ELR (cell line): ENCODE data around the gene UBE2D2.
"Not testable (repeated sequence)": the region's sequence is repeated elsewhere in the genome, so short reads cannot be mapped to it uniquely, and the experiment has no call there.

ENCODE experiments used
- DNase-seq: peaks from one replicate; pipeline ENCODE4 v3.0.0-alpha.2; 2015; ENCODE audit warnings: low read depth

Gene UBE2D2

GRCh38 chr5:139560752-139561654 is at the start of gene UBE2D2:
UBE2D2 (plus strand) TSS chr5:139561339; CDS start chr5:139561792, 453 bp downstream.
- DNase-seq = peak; percentile 98

GRCh38 chr5:139512786-139513390 is 48.3 kb upstream of the UBE2D2 start:
- peak; percentile 17 for DNase-seq

- DNase-seq = peak; percentile 83
These were observed 47.7 kb upstream of the UBE2D2 start for GRCh38 chr5:139513434-139513833.

GRCh38 chr5:139513852-139514485 is 47.2 kb upstream of the UBE2D2 start:
- DNase-seq = no peak

GRCh38 chr5:139514486-139514856 is 46.7 kb upstream of the UBE2D2 start:
- no peak for DNase-seq

GRCh38 chr5:139517683-139518564 is 43.2 kb upstream of the UBE2D2 start:
- DNase-seq = peak; percentile 87

GRCh38 chr5:139523635-139524445 is 37.3 kb upstream of the UBE2D2 start:
- DNase-seq = no peak

- no peak for DNase-seq
These were observed 36.7 kb upstream of the UBE2D2 start for GRCh38 chr5:139524446-139524845.

- DNase-seq = no peak
These were observed 36.1 kb upstream of the UBE2D2 start for GRCh38 chr5:139524940-139525585.

- not testable (repeated sequence) for DNase-seq
These were observed 35.4 kb upstream of the UBE2D2 start for GRCh38 chr5:139525586-139526308.

GRCh38 chr5:139526309-139527089 is 34.6 kb upstream of the UBE2D2 start:
- not testable (repeated sequence) for DNase-seq

GRCh38 chr5:139527090-139527470 is 34.1 kb upstream of the UBE2D2 start:
- DNase-seq = not testable (repeated sequence)

- DNase-seq = not testable (repeated sequence)
These were observed 33.2 kb upstream of the UBE2D2 start for GRCh38 chr5:139527896-139528467.

- not testable (repeated sequence) for DNase-seq
These were observed 32.4 kb upstream of the UBE2D2 start for GRCh38 chr5:139528695-139529094.

- not testable (repeated sequence) for DNase-seq
These were observed 31.1 kb upstream of the UBE2D2 start for GRCh38 chr5:139530079-139530478.

- DNase-seq = no peak
These were observed 29.4 kb upstream of the UBE2D2 start for GRCh38 chr5:139531772-139532169.

GRCh38 chr5:139543423-139543991 is 17.6 kb upstream of the UBE2D2 start:
- DNase-seq = no peak

GRCh38 chr5:139546593-139546992 is 14.5 kb upstream of the UBE2D2 start:
- DNase-seq = not testable (repeated sequence)
